ENCODE results near the gene GCN1.

The GCN1 gene

DNA sequence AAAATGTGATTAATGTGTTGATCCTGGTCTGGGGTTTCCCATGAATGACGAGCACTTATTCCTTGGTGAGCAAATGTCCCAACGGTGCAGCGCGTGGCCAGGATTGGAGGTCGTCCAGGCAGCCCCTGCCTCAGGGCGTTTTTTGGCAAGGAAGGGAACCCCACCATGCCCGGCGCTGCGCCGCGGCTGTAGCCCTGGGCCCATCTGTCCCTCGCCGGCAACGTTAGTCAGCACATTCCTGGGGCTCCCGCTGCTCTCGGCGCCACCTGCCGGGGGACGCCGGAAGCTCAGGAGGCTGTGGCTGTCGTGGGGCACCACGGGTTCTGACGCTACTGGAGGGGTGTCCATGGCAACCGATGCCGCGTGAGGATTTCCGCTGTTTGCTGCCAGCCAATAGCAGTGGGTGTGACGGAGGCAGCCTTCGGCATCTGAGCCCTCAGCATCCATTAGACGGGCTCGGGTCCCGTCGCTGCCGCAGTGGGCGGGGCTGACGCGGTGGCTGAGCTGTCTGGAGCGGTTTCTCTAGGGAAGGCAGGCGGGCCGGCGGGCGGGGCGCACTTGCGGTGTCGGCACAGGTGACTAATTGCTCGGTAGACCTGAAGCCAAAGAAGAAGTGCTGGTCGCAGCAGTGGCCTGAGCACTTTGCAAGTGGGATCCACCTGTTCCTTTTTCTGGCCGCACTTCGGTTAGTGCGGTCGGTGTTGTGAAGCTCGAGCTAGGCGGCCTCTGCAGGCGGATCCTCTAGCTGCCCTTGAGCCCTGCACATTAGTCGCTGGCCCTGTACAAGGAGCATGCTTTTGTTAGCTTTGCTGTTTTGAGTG is 107.5 kb downstream of the GCN1 start (continued):
- peak; percentile 99 for TF ChIP-seq ZBTB8A (tag by site-specific recombination; IDR thresholded peaks at IDR 0.05)
- TF ChIP-seq SCRT1 (tag by site-specific recombination; IDR thresholded peaks at IDR 0.05; ENCODE audit: borderline replicate concordance) = no peak
- TF ChIP-seq ZNF530 (tag by site-specific recombination; IDR thresholded peaks at IDR 0.05; ENCODE audit: low read depth) = no peak
- TF ChIP-seq ZNF768 (tag by site-specific recombination; IDR thresholded peaks at IDR 0.05) = no peak
- no peak for TF ChIP-seq ZBTB7A (tag by site-specific recombination; IDR thresholded peaks at IDR 0.05; ENCODE audit: low read depth)
- TF ChIP-seq ZNF132 (tag by site-specific recombination; IDR thresholded peaks at IDR 0.05; ENCODE audit: borderline replicate concordance) = no peak
- TF ChIP-seq ZNF544 (tag by site-specific recombination; IDR thresholded peaks at IDR 0.05) = no peak
- TF ChIP-seq, protein P1, sequence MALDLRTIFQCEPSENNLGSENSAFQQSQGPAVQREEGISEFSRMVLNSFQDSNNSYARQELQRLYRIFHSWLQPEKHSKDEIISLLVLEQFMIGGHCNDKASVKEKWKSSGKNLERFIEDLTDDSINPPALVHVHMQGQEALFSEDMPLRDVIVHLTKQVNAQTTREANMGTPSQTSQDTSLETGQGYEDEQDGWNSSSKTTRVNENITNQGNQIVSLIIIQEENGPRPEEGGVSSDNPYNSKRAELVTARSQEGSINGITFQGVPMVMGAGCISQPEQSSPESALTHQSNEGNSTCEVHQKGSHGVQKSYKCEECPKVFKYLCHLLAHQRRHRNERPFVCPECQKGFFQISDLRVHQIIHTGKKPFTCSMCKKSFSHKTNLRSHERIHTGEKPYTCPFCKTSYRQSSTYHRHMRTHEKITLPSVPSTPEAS (tag by site-specific recombination; IDR thresholded peaks at IDR 0.05) = no peak
- TF ChIP-seq ZNF776 (tag by site-specific recombination; IDR thresholded peaks at IDR 0.05; ENCODE audit: borderline replicate concordance) = no peak
- no peak for TF ChIP-seq ZFP41 (tag by site-specific recombination; IDR thresholded peaks at IDR 0.05; ENCODE audit: borderline replicate concordance)
- TF ChIP-seq, protein P2, sequence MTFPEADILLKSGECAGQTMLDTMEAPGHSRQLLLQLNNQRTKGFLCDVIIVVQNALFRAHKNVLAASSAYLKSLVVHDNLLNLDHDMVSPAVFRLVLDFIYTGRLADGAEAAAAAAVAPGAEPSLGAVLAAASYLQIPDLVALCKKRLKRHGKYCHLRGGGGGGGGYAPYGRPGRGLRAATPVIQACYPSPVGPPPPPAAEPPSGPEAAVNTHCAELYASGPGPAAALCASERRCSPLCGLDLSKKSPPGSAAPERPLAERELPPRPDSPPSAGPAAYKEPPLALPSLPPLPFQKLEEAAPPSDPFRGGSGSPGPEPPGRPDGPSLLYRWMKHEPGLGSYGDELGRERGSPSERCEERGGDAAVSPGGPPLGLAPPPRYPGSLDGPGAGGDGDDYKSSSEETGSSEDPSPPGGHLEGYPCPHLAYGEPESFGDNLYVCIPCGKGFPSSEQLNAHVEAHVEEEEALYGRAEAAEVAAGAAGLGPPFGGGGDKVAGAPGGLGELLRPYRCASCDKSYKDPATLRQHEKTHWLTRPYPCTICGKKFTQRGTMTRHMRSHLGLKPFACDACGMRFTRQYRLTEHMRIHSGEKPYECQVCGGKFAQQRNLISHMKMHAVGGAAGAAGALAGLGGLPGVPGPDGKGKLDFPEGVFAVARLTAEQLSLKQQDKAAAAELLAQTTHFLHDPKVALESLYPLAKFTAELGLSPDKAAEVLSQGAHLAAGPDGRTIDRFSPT (tag by site-specific recombination; IDR thresholded peaks at IDR 0.05) = peak; percentile 92
- peak; percentile 37; the same call in 1 of the 2 replicates for TF ChIP-seq GLIS2 (tag by site-specific recombination; IDR thresholded peaks at IDR 0.05)
- TF ChIP-seq ZNF837 (tag by site-specific recombination; IDR thresholded peaks at IDR 0.05) = no peak
- peak; percentile 82 for TF ChIP-seq SP3 (tag by site-specific recombination; IDR thresholded peaks at IDR 0.05)
- TF ChIP-seq ZNF10 (tag by site-specific recombination; IDR thresholded peaks at IDR 0.05) = 0 out of 2 replicates have a peak, but pooled peaks have one; percentile 37
- peak; percentile 96 for TF ChIP-seq KLF9 (tag by site-specific recombination; IDR thresholded peaks at IDR 0.05; ENCODE audit: low read depth)
- TF ChIP-seq KLF16 (tag by site-specific recombination; IDR thresholded peaks at IDR 0.05) = 0 out of 2 replicates have a peak, but pooled peaks have one; percentile 60
- TF ChIP-seq ZNF514 (tag by site-specific recombination; IDR thresholded peaks at IDR 0.05) = no peak
- TF ChIP-seq ZBTB48 (tag by site-specific recombination; IDR thresholded peaks at IDR 0.05) = peak; percentile 94
- TF ChIP-seq, protein P3, sequence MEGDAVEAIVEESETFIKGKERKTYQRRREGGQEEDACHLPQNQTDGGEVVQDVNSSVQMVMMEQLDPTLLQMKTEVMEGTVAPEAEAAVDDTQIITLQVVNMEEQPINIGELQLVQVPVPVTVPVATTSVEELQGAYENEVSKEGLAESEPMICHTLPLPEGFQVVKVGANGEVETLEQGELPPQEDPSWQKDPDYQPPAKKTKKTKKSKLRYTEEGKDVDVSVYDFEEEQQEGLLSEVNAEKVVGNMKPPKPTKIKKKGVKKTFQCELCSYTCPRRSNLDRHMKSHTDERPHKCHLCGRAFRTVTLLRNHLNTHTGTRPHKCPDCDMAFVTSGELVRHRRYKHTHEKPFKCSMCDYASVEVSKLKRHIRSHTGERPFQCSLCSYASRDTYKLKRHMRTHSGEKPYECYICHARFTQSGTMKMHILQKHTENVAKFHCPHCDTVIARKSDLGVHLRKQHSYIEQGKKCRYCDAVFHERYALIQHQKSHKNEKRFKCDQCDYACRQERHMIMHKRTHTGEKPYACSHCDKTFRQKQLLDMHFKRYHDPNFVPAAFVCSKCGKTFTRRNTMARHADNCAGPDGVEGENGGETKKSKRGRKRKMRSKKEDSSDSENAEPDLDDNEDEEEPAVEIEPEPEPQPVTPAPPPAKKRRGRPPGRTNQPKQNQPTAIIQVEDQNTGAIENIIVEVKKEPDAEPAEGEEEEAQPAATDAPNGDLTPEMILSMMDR (tag by site-specific recombination; IDR thresholded peaks at IDR 0.05) = peak; percentile 99
- peak; percentile 95 for TF ChIP-seq ZNF629 (tag by site-specific recombination; IDR thresholded peaks at IDR 0.05)
- TF ChIP-seq, protein P4, sequence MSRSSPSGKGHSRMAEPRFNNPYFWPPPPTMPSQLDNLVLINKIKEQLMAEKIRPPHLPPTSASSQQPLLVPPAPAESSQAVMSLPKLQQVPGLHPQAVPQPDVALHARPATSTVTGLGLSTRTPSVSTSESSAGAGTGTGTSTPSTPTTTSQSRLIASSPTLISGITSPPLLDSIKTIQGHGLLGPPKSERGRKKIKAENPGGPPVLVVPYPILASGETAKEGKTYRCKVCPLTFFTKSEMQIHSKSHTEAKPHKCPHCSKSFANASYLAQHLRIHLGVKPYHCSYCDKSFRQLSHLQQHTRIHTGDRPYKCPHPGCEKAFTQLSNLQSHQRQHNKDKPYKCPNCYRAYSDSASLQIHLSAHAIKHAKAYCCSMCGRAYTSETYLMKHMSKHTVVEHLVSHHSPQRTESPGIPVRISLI (tag by site-specific recombination; IDR thresholded peaks at IDR 0.05) = no peak
- TF ChIP-seq ZNF596 (tag by site-specific recombination; IDR thresholded peaks at IDR 0.05) = no peak
- no peak for TF ChIP-seq SETDB1 (IDR thresholded peaks at IDR 0.05; ENCODE audit: insufficient read length, low read length)
- TF ChIP-seq, protein P5, sequence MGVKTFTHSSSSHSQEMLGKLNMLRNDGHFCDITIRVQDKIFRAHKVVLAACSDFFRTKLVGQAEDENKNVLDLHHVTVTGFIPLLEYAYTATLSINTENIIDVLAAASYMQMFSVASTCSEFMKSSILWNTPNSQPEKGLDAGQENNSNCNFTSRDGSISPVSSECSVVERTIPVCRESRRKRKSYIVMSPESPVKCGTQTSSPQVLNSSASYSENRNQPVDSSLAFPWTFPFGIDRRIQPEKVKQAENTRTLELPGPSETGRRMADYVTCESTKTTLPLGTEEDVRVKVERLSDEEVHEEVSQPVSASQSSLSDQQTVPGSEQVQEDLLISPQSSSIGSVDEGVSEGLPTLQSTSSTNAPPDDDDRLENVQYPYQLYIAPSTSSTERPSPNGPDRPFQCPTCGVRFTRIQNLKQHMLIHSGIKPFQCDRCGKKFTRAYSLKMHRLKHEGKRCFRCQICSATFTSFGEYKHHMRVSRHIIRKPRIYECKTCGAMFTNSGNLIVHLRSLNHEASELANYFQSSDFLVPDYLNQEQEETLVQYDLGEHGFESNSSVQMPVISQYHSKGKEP (tag by site-specific recombination; IDR thresholded peaks at IDR 0.05) = peak; percentile 67
- TF ChIP-seq ZNF292 (tag by site-specific recombination; IDR thresholded peaks at IDR 0.05; ENCODE audit: borderline replicate concordance, low read depth) = no peak
- no peak for TF ChIP-seq ZNF510 (tag by site-specific recombination; IDR thresholded peaks at IDR 0.05; ENCODE audit: insufficient replicate concordance)
- TF ChIP-seq MEIS1 (CRISPR knock-in tag; IDR thresholded peaks at IDR 0.05; ENCODE audit: borderline replicate concordance) = no peak
- TF ChIP-seq ZNF792 (tag by site-specific recombination; IDR thresholded peaks at IDR 0.05) = no peak
- peak; percentile 50; the same call in 1 of the 2 replicates for TF ChIP-seq WT1 (tag by site-specific recombination; IDR thresholded peaks at IDR 0.05)
- peak; percentile 91 for TF ChIP-seq KLF10 (tag by site-specific recombination; IDR thresholded peaks at IDR 0.05)
- TF ChIP-seq OVOL3 (tag by site-specific recombination; IDR thresholded peaks at IDR 0.05) = no peak
- no peak for TF ChIP-seq ZNF785 (tag by site-specific recombination; IDR thresholded peaks at IDR 0.05)
